Ovary (tissue), 3 donors: ENCODE results near the gene WNT8A.

Source experiments
- CTCF ChIP-seq, 3 donors: fragments of 450-650 bp in 2 of 3; fragments of 200-600 bp in 1 of 3; IDR thresholded peaks; one replicate each; pipeline versions ENCODE4 v1.5.1 to v1.8.0; 2016 to 2022; ENCODE audit warnings: antibody characterized with exemption in 3 of 3, mild to moderate bottlenecking in 1 of 3
- EP300 ChIP-seq: sonication (generic); formaldehyde crosslinking; IDR thresholded peaks from one replicate; pipeline ENCODE4 v1.6.1; 2017; ENCODE audit warnings: antibody characterized with exemption
- POLR2A ChIP-seq: fragments of 450-650 bp; IDR thresholded peaks from one replicate; pipeline ENCODE4 v1.6.1; 2017; ENCODE audit warnings: antibody characterized with exemption, mild to moderate bottlenecking, moderate library complexity
- donor health status: DM: no; HTN: no; CAD: no.

GRCh38 chr5:138111181-138111580 lies 27.3 kb downstream of the WNT8A start:
- no peak for TF ChIP-seq CTCF (IDR thresholded peaks at IDR 0.05)
- TF ChIP-seq EP300: no peak
- no peak for TF ChIP-seq POLR2A
